Testis (tissue), 3 donors: ENCODE measurements around the gene SGSM2. TPM values are rescaled to one million over a fixed set of nuclear protein-coding genes. Genes with fewer than 3 reads are reported as not detected.

ENCODE experiments used
- DNase-seq: peaks from one replicate; pipeline ENCODE4 v3.0.0-alpha.2; 2019
- H3K27ac ChIP-seq, 2 donors: fragments of 200-600 bp; sonication (generic); one replicate each; pipeline ENCODE4 v1.5.1; 2019
- H3K27me3 ChIP-seq: fragments of 200-600 bp; sonication (generic); one replicate; pipeline ENCODE4 v1.5.1; 2019
- H3K36me3 ChIP-seq: fragments of 200-600 bp; sonication (generic); one replicate; pipeline ENCODE4 v1.5.1; 2017; ENCODE audit warnings: low read depth; ENCODE audit errors: missing control alignments
- H3K4me1 ChIP-seq: fragments of 200-600 bp; sonication (generic); one replicate; pipeline ENCODE4 v1.5.1; 2019
- H3K4me3 ChIP-seq, 2 donors: fragments of 200-600 bp; sonication (generic); one replicate each; pipeline ENCODE4 v1.5.1; 2017 to 2019
- H3K9me3 ChIP-seq: fragments of 200-600 bp; sonication (generic); one replicate; pipeline ENCODE4 v1.5.1; 2017
- POLR2A ChIP-seq: fragments of 450-650 bp; IDR thresholded peaks from one replicate; pipeline ENCODE4 v1.6.1; 2017; ENCODE audit warnings: antibody characterized with exemption, mild to moderate bottlenecking, moderate library complexity
- WGBS, 2 donors: methylation state at CpG; one replicate each; pipeline ENCODE4 v1.1.5; 2018; 5-methylcytosine and 5-hydroxymethylcytosine counted together
- intact Hi-C: fragments of 100-400 bp; cut with DNase I; formaldehyde crosslinking; loops from one replicate; pipeline ENCODE4 v1.15.1; 2023; ENCODE audit warnings: low total_unique reads
- polyA plus RNA-seq: library from polyadenylated mRNA; stranded (reverse); fragments of 350-450 nt; fragmentation: Illumina TruSeq; extraction: RNeasy Lipid Tissue Mini Kit (QIAGEN cat#74804); gene quantifications from one replicate; pipeline ENCODE4 v1.2.3, GENCODE V29; 2014; ENCODE audit warnings: low read depth, low replicate concordance; ENCODE audit not compliant: insufficient read depth
- total RNA-seq, 2 donors: library from RNA; depleted of rRNA; stranded (reverse); fragments of >200 nt; gene quantifications; one replicate each; pipeline ENCODE4 v1.2.3, GENCODE V29; 2016
- TF ChIP-seq, protein P1 (sequence below), 3 experiments: fragments of 450-650 bp in 2 of 3; fragments of 200-600 bp in 1 of 3; sonication (generic) in 1 of 3; IDR thresholded peaks; one replicate each; pipeline ENCODE4 v1.5.1; 2016 to 2019; ENCODE audit warnings: antibody characterized with exemption in 3 of 3, mild to moderate bottlenecking in 2 of 3, moderate library complexity in 1 of 3

Gene SGSM2
- total and polyA plus RNA-seq, 3 donors from 2014 or later: 54.1 to 88.9 (median 80.5) TPM

DNA sequence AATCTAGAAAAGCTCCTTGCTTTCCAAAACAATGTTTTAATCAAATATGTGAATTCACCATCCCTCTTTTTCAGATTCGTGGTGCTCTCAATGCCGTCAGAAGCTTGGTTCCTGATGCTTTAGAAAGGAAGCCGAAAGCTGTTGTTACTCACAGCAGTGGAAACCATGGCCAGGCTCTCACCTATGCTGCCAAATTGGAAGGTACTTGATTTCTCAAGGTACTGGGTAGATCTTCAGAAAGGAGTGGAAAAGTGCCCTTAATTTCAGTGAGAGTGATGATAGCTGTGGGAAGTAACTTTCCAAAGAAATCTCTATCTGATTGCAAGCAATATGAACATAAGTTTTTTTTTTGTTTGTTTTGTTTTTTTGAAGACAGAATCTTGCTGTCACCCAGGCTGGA lies 19.5 kb upstream of the SGSM2 start:
- no peaks in the 10 kb centered on the region for H3K4me1 ChIP-seq
- no peaks in the 10 kb centered on the region for H3K36me3 ChIP-seq
- TF ChIP-seq, protein P1, sequence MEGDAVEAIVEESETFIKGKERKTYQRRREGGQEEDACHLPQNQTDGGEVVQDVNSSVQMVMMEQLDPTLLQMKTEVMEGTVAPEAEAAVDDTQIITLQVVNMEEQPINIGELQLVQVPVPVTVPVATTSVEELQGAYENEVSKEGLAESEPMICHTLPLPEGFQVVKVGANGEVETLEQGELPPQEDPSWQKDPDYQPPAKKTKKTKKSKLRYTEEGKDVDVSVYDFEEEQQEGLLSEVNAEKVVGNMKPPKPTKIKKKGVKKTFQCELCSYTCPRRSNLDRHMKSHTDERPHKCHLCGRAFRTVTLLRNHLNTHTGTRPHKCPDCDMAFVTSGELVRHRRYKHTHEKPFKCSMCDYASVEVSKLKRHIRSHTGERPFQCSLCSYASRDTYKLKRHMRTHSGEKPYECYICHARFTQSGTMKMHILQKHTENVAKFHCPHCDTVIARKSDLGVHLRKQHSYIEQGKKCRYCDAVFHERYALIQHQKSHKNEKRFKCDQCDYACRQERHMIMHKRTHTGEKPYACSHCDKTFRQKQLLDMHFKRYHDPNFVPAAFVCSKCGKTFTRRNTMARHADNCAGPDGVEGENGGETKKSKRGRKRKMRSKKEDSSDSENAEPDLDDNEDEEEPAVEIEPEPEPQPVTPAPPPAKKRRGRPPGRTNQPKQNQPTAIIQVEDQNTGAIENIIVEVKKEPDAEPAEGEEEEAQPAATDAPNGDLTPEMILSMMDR (IDR thresholded peaks at IDR 0.05): no peak
- no peak for TF ChIP-seq POLR2A
- DNase-seq: no peak
- 77 to 81% methylated on average over 3 of the region's 3 CpGs for WGBS, 2 donors
- no peak overlapping the region for H3K4me3 ChIP-seq
- no peaks in the 10 kb centered on the region for H3K27me3 ChIP-seq
- no peaks in the 10 kb centered on the region for H3K9me3 ChIP-seq
- intact Hi-C loops: no loop called here
- H3K27ac ChIP-seq: no peak overlapping the region

DNA sequence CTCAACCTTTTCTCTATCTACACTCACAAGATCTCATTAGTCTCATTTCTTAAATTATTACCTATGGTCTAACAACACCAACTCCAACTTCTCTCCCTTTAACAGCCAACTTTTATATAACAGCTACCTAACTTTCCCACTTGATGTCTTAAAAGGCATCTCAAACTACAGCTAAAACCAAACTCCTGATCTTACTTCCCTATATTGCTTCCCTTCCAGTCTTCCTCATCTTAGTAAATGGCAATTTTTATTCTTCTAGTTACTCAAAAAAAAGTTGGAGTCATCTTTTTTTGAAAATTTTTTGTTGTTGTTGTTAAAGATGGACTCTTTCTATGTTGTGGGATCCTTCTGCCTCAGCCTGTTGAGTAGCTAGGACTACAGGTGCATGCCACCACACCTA lies 18.2 kb upstream of the SGSM2 start:
- no peak for DNase-seq
- H3K27ac ChIP-seq: no peak overlapping the region
- H3K9me3 ChIP-seq: no peaks in the 10 kb centered on the region
- TF ChIP-seq, protein P1 (IDR thresholded peaks at IDR 0.05): no peak
- no peak for TF ChIP-seq POLR2A
- H3K4me3 ChIP-seq: no peak overlapping the region
- H3K36me3 ChIP-seq: no peaks in the 10 kb centered on the region
- intact Hi-C loops: no loop called here
- no peaks in the 10 kb centered on the region for H3K27me3 ChIP-seq
- no peaks in the 10 kb centered on the region for H3K4me1 ChIP-seq

DNA sequence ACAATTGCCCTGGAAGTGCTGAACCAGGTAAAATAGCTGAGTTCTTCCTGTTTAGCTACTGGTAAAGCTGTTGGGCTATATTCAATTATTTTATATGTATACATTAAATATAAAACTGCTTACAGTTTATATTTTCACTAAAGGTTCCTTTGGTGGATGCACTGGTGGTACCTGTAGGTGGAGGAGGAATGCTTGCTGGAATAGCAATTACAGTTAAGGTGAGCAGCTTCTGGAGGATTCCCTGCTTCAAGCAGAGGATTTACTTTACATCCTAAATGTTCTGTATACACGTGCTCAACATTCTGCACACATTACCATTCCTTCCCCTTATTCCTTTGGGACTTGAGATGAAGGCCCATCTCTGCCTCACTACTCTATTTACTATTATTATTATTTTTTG lies 15.9 kb upstream of the SGSM2 start:
- WGBS, 2 donors: 71 to 82% methylated on average over 1 of the region's 1 CpG

DNA sequence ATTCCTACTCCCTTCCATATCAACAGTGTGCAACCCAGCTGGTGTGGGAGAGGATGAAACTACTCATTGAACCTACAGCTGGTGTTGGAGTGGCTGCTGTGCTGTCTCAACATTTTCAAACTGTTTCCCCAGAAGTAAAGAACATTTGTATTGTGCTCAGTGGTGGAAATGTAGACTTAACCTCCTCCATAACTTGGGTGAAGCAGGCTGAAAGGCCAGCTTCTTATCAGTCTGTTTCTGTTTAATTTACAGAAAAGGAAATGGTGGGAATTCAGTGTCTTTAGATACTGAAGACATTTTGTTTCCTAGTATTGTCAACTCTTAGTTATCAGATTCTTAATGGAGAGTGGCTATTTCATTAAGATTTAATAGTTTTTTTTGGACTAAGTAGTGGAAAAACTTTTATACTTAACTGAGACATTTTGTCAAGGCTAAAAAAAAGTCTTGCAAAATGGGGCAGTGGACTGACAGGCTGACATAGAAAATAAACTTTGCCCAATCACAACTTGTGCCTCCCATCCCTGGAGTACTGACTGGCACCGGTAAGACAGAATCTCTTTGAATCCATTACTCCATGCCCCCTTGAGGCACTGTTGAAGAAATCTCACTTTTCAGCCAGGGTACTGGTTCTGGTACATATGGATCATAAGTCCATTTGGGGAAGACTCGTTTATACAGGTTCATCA lies 13.5 kb upstream of the SGSM2 start:
- intact Hi-C loops: no loop called here
- Histone ChIP-seq H3K27ac (no peak overlapping the region), H3K9me3 (no peaks in the 10 kb centered on the region), H3K27me3 (no peaks in the 10 kb centered on the region), H3K4me3 (no peak overlapping the region), H3K4me1 (no peaks in the 10 kb centered on the region), H3K36me3 (no peaks in the 10 kb centered on the region)
- DNase-seq: no peak
- WGBS, 2 donors: 78 to 96% methylated on average over 2 of the region's 2 CpGs
- no peak for TF ChIP-seq POLR2A
- TF ChIP-seq, protein P1 (IDR thresholded peaks at IDR 0.05): no peak

More for the DNA sequence above, 15.9 kb upstream of the SGSM2 start:
- H3K36me3 ChIP-seq: no peaks in the 10 kb centered on the region
- H3K27me3 ChIP-seq: no peaks in the 10 kb centered on the region
- no peaks in the 10 kb centered on the region for H3K9me3 ChIP-seq
- no peak overlapping the region for H3K4me3 ChIP-seq
- no peaks in the 10 kb centered on the region for H3K4me1 ChIP-seq
- H3K27ac ChIP-seq: no peak overlapping the region
- intact Hi-C loops: no loop called here
- DNase-seq: no peak
- no peak for TF ChIP-seq POLR2A
- TF ChIP-seq, protein P1 (IDR thresholded peaks at IDR 0.05): no peak

GRCh38 chr17:2331303-2331702 lies 6.0 kb upstream of the SGSM2 start:
- DNase-seq: no peak
- 70 to 91% methylated on average over 3 of the region's 3 CpGs for WGBS, 2 donors
- H3K4me3 ChIP-seq: no peak overlapping the region
- H3K36me3 ChIP-seq: no peaks in the 10 kb centered on the region
- H3K9me3 ChIP-seq: no peaks in the 10 kb centered on the region
- intact Hi-C loops: no loop called here
- H3K27ac ChIP-seq: no peak overlapping the region
- H3K4me1 ChIP-seq: peaks cover 7% of the 10 kb centered on the region
- H3K27me3 ChIP-seq: no peaks in the 10 kb centered on the region
- TF ChIP-seq POLR2A: no peak
- TF ChIP-seq, protein P1 (IDR thresholded peaks at IDR 0.05): no peak
